Neural cell (in vitro differentiated cells): ENCODE results near the gene PLPP3. TPM values are rescaled to one million over a fixed set of nuclear protein-coding genes. Genes with fewer than 3 reads are reported as not detected.
"Not testable (repeated sequence)": the region's sequence is repeated elsewhere in the genome, so short reads cannot be mapped to it uniquely, and the experiment has no call there.

Experiments used
- H2AFZ ChIP-seq: fragments of 200-600, 300-800 bp; sonication (generic), shearing (Covaris generic); 2 replicates; pipeline ENCODE4 v1.6.0; 2014; ENCODE audit warnings: low read depth, mild to moderate bottlenecking, antibody characterized with exemption, low read length, moderate library complexity
- H3F3A ChIP-seq: fragments of 200-600 bp; shearing (Covaris generic); 2 replicates; pipeline ENCODE4 v1.6.1; 2016; ENCODE audit warnings: mild to moderate bottlenecking, moderate library complexity, mixed read lengths, antibody characterized with exemption, low read length; ENCODE audit not compliant: insufficient read depth, poor library complexity, severe bottlenecking
- H3K27ac ChIP-seq: fragments of 200-600, 300-800 bp; sonication (generic), shearing (Covaris generic); 2 replicates; pipeline ENCODE4 v1.5.1; 2014; ENCODE audit warnings: mild to moderate bottlenecking, low read length, moderate library complexity
- H3K27me3 ChIP-seq: fragments of 300-800, 200-600 bp; sonication (generic), shearing (Covaris generic); 2 replicates; pipeline ENCODE4 v1.6.0; 2014; ENCODE audit warnings: mild to moderate bottlenecking, low read depth, low read length, moderate library complexity; ENCODE audit not compliant: insufficient read depth
- H3K36me3 ChIP-seq: fragments of 300-800, 200-600 bp; sonication (generic), shearing (Covaris generic); 2 replicates; pipeline ENCODE4 v1.5.1; 2014; ENCODE audit warnings: mild to moderate bottlenecking, antibody characterized with exemption, low read length, moderate library complexity; ENCODE audit not compliant: insufficient read depth
- H3K4me2 ChIP-seq: fragments of 300-800, 200-600 bp; sonication (generic), shearing (Covaris generic); 2 replicates; pipeline ENCODE4 v1.6.0; 2014; ENCODE audit warnings: mild to moderate bottlenecking, low read length
- H3K4me3 ChIP-seq: fragments of 300-800, 200-600 bp; sonication (generic), shearing (Covaris generic); 2 replicates; pipeline ENCODE4 v1.5.1; 2014; ENCODE audit warnings: mild to moderate bottlenecking, low read length, moderate library complexity
- H3K79me2 ChIP-seq: fragments of 200-600 bp; shearing (Covaris generic); replicated peaks from 2 replicates; pipeline ENCODE4 v1.6.0; 2014; ENCODE audit warnings: mild to moderate bottlenecking, low read length, moderate library complexity; ENCODE audit not compliant: insufficient read depth
- H3K9ac ChIP-seq: fragments of 300-800, 200-600 bp; sonication (generic), shearing (Covaris generic); 2 replicates; pipeline ENCODE4 v1.6.1; 2016; ENCODE audit warnings: mild to moderate bottlenecking, low read length, mixed read lengths
- H3K9me2 ChIP-seq: fragments of 200-600 bp; shearing (Covaris generic); 2 replicates; pipeline ENCODE4 v1.6.1; 2016; ENCODE audit warnings: mild to moderate bottlenecking, low read length, mixed read lengths; ENCODE audit not compliant: insufficient read depth
- H3K9me3 ChIP-seq: fragments of 200-600, 300-800 bp; sonication (generic), shearing (Covaris generic); 2 replicates; pipeline ENCODE4 v1.6.1; 2016; ENCODE audit warnings: mild to moderate bottlenecking, mixed run types, low read length, moderate library complexity, mixed read lengths
- H4K20me1 ChIP-seq: fragments of 200-600 bp; shearing (Covaris generic); 2 replicates; pipeline ENCODE4 v1.6.1; 2016; ENCODE audit warnings: mild to moderate bottlenecking, mixed run types; ENCODE audit not compliant: insufficient read depth
- EP300 ChIP-seq: fragments of 450-650 bp; conservative IDR thresholded peaks from 2 replicates; pipeline ENCODE4 v1.6.1; 2014; ENCODE audit warnings: antibody characterized with exemption, mild to moderate bottlenecking, moderate library complexity; ENCODE audit not compliant: poor library complexity, severe bottlenecking
- EZH2 ChIP-seq: fragments of 200-600, 300-800 bp; shearing (Covaris generic), sonication (generic); IDR thresholded peaks from 2 replicates; pipeline ENCODE4 v1.6.1; 2014; ENCODE audit warnings: antibody characterized with exemption, low read length, borderline replicate concordance, mild to moderate bottlenecking; ENCODE audit not compliant: insufficient read depth, poor library complexity, severe bottlenecking
- MXI1 ChIP-seq: fragments of 450-650 bp; conservative IDR thresholded peaks from 2 replicates; pipeline ENCODE4 v1.6.1; 2014; ENCODE audit warnings: antibody characterized with exemption, mild to moderate bottlenecking; ENCODE audit not compliant: poor library complexity, severe bottlenecking
- POLR2AphosphoS5 ChIP-seq: IDR thresholded peaks from 2 replicates; pipeline ENCODE4 v1.6.1; 2012
- RAD21 ChIP-seq: fragments of 450-650 bp; conservative IDR thresholded peaks from 2 replicates; pipeline ENCODE4 v1.6.1; 2014; ENCODE audit warnings: antibody characterized with exemption, mild to moderate bottlenecking, moderate library complexity
- SMC3 ChIP-seq: fragments of 450-650 bp; conservative IDR thresholded peaks from 2 replicates; pipeline ENCODE4 v1.6.1; 2014; ENCODE audit warnings: antibody characterized with exemption, mild to moderate bottlenecking, moderate library complexity; ENCODE audit not compliant: poor library complexity
- TAF1 ChIP-seq: IDR thresholded peaks from 2 replicates; pipeline ENCODE4 v1.6.1; 2012; ENCODE audit warnings: low read depth
- polyA plus RNA-seq: library from polyadenylated mRNA; depleted of rRNA; stranded (reverse); fragments of >200 nt; gene quantifications from 2 replicates; pipeline ENCODE4 v1.2.3, GENCODE V29; 2014
- TF ChIP-seq, protein P1 (sequence below): IDR thresholded peaks from 2 replicates; pipeline ENCODE4 v1.6.1; 2012; ENCODE audit warnings: borderline replicate concordance
- TF ChIP-seq, protein P2 (sequence below): fragments of 450-650 bp; IDR thresholded peaks from 2 replicates; pipeline ENCODE4 v1.5.1; 2014; ENCODE audit warnings: antibody characterized with exemption, mild to moderate bottlenecking, moderate library complexity; ENCODE audit not compliant: poor library complexity, severe bottlenecking

The PLPP3 gene
- polyA plus RNA-seq, 1 donor from 2014 or later = 2.1 TPM

DNA sequence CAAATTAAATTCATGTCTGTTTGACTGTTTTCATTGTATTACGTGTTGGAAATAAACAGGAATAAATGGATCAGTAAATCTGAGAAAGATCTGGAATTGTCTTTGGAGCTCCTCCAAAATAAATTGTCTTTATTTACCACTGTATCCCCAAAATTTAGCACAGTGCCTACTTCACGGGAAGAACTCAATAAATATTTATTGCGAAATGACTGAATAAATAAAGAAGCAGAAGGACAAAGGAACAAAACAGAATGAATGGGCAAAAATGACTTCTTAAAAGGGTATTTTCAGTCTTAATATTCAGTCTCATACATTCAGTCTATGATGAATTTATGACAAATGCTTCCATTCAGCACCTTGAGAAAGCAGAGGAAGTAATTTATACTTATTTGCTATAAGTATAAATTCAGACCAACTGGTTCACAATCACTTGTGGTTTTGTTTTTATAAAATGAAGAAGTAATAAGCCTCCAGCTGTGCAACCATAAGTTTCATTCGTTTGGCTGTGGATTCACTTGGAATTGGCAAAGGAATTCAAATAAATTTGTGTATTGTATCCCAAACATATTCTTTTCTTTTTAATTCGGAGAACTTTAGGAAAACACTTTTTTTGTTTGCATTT lies 46.6 kb upstream of the PLPP3 start:
- Histone ChIP-seq H2AFZ (no peak overlapping the region), H3K4me3 (no peak overlapping the region), H3K9me3 (no peaks in the 10 kb centered on the region), H3K27me3 (no peaks in the 10 kb centered on the region), H3K36me3 (no peaks in the 10 kb centered on the region), H3K9ac (no peak overlapping the region), H3K9me2 (no peaks in the 10 kb centered on the region), H3K4me2 (no peak overlapping the region), H4K20me1 (no peaks in the 10 kb centered on the region), H3K27ac (no peak overlapping the region), H3K79me2 (no peaks in the 10 kb centered on the region), H3F3A (no peaks in the 10 kb centered on the region)
- no peak for TF ChIP-seq SMC3
- no peak for TF ChIP-seq TAF1
- no peak for TF ChIP-seq EZH2
- TF ChIP-seq POLR2AphosphoS5 = no peak
- TF ChIP-seq, protein P1, sequence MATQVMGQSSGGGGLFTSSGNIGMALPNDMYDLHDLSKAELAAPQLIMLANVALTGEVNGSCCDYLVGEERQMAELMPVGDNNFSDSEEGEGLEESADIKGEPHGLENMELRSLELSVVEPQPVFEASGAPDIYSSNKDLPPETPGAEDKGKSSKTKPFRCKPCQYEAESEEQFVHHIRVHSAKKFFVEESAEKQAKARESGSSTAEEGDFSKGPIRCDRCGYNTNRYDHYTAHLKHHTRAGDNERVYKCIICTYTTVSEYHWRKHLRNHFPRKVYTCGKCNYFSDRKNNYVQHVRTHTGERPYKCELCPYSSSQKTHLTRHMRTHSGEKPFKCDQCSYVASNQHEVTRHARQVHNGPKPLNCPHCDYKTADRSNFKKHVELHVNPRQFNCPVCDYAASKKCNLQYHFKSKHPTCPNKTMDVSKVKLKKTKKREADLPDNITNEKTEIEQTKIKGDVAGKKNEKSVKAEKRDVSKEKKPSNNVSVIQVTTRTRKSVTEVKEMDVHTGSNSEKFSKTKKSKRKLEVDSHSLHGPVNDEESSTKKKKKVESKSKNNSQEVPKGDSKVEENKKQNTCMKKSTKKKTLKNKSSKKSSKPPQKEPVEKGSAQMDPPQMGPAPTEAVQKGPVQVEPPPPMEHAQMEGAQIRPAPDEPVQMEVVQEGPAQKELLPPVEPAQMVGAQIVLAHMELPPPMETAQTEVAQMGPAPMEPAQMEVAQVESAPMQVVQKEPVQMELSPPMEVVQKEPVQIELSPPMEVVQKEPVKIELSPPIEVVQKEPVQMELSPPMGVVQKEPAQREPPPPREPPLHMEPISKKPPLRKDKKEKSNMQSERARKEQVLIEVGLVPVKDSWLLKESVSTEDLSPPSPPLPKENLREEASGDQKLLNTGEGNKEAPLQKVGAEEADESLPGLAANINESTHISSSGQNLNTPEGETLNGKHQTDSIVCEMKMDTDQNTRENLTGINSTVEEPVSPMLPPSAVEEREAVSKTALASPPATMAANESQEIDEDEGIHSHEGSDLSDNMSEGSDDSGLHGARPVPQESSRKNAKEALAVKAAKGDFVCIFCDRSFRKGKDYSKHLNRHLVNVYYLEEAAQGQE = no peak
- TF ChIP-seq RAD21 = no peak
- no peak for TF ChIP-seq MXI1
- no peak for TF ChIP-seq EP300
- TF ChIP-seq, protein P2, sequence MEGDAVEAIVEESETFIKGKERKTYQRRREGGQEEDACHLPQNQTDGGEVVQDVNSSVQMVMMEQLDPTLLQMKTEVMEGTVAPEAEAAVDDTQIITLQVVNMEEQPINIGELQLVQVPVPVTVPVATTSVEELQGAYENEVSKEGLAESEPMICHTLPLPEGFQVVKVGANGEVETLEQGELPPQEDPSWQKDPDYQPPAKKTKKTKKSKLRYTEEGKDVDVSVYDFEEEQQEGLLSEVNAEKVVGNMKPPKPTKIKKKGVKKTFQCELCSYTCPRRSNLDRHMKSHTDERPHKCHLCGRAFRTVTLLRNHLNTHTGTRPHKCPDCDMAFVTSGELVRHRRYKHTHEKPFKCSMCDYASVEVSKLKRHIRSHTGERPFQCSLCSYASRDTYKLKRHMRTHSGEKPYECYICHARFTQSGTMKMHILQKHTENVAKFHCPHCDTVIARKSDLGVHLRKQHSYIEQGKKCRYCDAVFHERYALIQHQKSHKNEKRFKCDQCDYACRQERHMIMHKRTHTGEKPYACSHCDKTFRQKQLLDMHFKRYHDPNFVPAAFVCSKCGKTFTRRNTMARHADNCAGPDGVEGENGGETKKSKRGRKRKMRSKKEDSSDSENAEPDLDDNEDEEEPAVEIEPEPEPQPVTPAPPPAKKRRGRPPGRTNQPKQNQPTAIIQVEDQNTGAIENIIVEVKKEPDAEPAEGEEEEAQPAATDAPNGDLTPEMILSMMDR = no peak

DNA sequence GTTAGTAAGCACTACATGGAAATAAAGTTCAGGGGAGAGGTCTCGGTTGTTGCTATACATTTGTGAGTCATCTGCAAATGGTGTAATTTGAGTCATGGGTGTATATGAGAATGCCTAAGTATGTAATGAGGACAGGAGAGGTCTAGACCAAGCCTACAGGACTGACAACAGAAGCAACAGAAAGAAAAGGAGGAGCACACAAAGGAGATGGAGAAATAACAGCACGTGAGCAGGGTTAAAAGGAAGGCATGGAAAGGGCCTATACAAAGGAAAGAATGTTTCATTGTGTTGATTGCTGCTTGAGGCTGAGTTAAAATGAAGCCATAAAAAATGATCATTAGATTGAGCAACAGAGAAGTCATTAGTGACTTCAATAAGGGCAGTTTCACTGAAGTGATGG lies 37.8 kb upstream of the PLPP3 start:
- no peak for TF ChIP-seq TAF1
- no peak overlapping the region for H3K9ac ChIP-seq
- no peaks in the 10 kb centered on the region for H3K79me2 ChIP-seq
- no peaks in the 10 kb centered on the region for H3K9me3 ChIP-seq
- H3K27me3 ChIP-seq = no peaks in the 10 kb centered on the region
- H3K4me2 ChIP-seq = no peak overlapping the region
- H3K9me2 ChIP-seq = no peaks in the 10 kb centered on the region
- H3K4me3 ChIP-seq = no peak overlapping the region
- no peaks in the 10 kb centered on the region for H3F3A ChIP-seq
- no peaks in the 10 kb centered on the region for H4K20me1 ChIP-seq
- H3K27ac ChIP-seq = no peak overlapping the region
- no peaks in the 10 kb centered on the region for H3K36me3 ChIP-seq
- no peak overlapping the region for H2AFZ ChIP-seq

DNA sequence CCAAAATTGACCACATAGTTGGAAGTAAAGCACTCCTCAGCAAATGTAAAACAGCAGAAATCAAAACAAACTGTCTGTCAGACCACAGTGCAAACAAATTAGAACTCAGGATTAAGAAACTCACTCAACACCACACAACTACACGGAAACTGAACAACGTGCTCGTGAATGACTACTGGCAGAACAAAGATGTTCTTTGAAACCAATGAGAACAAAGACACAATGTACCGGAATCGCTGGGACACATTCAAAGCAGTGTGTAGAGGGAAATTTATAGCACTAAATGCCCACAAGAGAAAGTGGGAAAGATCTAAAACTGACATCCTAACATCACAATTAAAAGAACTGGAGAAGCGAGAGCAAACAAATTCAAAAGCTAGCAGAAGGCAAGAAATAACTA lies 31.4 kb upstream of the PLPP3 start:
- not testable (repeated sequence) for H3K4me3 ChIP-seq, H4K20me1 ChIP-seq, H3K9ac ChIP-seq, H3K27ac ChIP-seq, H3K36me3 ChIP-seq, H3K79me2 ChIP-seq, H2AFZ ChIP-seq, H3K27me3 ChIP-seq, H3F3A ChIP-seq, H3K4me2 ChIP-seq, H3K9me3 ChIP-seq, H3K9me2 ChIP-seq

DNA sequence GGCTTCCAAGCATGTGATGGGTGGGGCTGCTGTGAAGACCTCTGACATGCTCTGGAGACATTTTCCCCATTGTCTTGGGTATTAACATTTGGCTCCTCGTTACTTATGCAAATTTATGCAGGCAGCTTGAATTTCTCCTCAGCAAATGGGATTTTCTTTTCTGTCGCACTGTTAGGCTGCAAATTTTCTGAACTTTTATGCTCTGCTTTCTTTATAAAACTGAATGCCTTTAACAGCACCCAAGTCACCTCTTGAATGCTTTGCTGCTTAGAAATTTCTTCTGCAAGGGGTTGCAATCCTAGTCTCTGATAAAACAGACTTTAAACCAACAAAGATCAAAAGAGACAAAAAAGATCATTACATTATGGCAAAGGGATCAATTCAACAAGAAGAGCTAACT lies 30.7 kb upstream of the PLPP3 start:
- H3F3A ChIP-seq, H3K36me3 ChIP-seq, H3K4me3 ChIP-seq, H3K9me3 ChIP-seq, H4K20me1 ChIP-seq, H3K79me2 ChIP-seq, H3K27ac ChIP-seq, H3K9me2 ChIP-seq, H3K9ac ChIP-seq, H3K4me2 ChIP-seq, H2AFZ ChIP-seq, H3K27me3 ChIP-seq: not testable (repeated sequence)

DNA sequence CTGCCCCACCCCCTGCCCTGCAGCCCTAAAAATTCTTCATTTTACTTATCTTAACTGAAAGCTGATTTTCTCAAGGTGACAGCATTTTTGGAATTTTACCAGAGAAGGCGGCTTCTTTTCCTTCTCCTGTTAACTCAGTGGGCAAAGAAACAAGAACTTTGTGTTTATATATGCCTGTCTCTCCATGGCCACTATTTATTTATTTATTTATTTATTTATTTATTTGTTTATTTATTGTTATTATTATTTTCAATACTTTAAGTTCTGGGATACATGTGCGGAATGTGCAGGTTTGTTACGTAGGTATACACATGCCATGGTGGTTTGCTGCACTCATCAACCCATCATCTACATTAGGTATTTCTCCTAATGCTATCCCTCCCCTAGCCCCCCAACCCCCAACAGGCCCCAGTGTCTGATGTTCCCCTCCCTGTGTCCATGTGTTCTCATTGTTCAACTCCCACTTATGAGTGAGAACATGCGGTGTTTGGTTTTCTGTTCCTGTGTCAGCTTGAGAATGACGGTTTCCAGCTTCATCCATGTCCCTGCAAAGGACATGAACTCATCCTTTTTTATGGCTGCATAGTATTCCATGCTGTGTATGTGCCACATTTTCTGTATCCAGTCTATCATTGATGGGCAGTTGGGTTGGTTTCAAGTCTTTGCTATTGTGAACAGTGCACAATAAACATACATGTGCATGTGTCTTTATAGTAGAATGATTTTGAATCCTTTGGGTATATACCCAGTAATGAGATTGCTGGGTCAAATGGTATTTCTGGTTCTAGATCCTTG lies 16.2 kb upstream of the PLPP3 start:
- not testable (repeated sequence) for H2AFZ ChIP-seq, H3K4me3 ChIP-seq, H3K4me2 ChIP-seq, H3K27me3 ChIP-seq, H3K9ac ChIP-seq, H3K27ac ChIP-seq, H3K79me2 ChIP-seq, H3K9me2 ChIP-seq, H3K36me3 ChIP-seq, H4K20me1 ChIP-seq, H3F3A ChIP-seq, H3K9me3 ChIP-seq
